CD4-positive, alpha-beta T cell treated with Interleukin-17A for 1 hour (primary cell): ENCODE data around the gene CACNG1.

Source experiments
- DNase-seq: peaks from one replicate; pipeline ENCODE4 v3.0.0-alpha.2; 2020

CACNG1 gene

GRCh38 chr17:67052720-67053437 lies 8.5 kb downstream of the CACNG1 start:
- no peak for DNase-seq

DNA sequence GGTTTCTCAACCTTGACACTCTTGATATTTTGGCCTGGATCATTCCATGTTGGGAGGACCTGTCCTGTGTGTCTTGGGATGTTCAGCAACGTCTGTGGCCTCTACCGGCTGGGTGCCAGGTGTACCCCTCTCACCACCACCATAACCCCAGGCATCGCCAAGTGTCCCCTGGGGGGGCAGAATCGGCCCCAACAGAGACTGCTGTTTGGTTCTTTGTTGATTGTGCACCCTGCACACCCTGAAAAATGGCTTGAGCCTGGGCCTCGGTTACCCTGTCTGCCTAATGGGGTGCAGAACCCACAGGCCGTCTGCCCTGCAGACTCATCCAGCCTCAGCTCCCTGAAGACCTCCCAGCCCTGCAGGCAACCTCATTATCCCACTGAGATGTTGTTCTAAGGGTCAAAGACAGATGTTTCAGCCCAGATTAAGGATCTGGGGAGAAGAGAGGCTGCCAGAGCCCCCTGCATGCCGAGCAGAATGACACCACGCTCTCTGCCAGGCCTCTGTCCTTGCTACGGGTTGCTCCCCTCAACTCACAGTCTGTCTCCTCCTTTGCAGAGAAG lies 9.2 kb downstream of the CACNG1 start:
- DNase-seq = no peak

DNA sequence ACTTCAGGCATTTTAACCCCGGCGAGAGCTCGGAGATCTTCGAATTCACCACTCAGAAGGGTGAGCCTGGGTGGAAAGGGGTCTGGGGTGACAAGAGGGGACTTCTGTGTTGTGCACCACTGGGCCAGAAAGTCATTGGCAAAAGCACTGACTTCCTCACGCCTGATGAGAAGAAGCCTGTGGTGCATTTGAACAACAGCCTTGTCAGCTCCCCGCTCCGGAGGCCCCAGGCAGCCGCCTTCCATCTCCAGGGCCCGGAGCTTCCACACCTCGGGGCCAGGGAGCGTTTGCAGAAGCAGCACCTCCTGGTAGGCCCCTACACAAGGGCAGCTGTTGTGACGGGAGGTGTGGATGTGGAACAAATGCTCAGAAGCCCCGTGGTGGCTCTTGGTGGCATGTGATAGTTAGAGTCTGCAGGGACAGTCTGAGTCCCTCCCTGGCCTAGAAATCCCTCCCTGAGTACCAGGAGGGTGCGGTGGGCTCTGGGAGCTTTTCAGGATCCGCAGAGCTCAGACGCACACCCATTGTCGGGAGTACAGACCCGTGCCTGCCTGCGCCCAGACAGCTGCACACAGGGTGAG lies 9.7 kb downstream of the CACNG1 start:
- no peak for DNase-seq

GRCh38 chr17:67054608-67055007 lies 10.3 kb downstream of the CACNG1 start:
- no peak for DNase-seq

GRCh38 chr17:67055041-67055443 lies 10.7 kb downstream of the CACNG1 start:
- DNase-seq = no peak

DNA sequence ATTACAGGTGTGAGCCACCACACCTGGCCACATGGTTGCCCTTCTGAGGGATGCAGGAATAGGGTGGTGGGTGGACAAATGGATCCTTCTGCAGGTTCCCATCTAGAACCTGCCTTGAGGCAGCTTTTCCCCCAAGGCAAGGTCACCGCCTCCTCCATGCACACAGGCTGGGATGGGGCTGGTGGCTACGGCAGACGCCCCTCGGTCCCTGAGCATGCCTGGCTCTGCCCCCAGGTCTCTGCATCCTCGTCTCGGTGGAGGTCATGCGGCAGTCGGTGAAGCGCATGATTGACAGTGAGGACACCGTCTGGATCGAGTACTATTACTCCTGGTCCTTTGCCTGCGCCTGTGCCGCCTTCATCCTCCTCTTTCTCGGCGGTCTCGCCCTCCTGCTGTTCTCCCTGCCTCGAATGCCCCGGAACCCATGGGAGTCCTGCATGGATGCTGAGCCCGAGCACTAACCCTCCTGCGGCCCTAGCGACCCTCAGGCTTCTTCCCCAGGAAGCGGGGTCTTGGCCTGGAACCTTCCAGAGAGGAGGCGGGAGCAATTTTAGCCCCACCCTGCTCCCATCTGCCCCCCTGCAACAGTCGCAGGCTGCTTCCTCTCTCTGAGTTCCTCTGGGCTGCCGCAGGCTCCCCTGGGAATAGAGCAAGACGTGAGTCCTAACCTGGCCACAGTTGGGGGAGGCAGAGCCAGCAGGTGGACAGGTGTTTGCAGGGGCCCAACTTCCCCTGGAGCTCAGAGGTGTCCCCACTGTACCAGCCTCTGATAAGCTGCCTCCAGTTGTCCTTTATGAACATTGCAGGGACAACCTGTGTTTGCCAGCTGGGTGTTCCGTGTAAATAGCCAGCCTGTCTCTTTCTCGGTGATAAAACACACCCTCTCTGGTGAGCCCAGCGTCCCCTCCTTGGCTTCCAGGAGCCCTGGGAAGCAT lies 11.7 kb downstream of the CACNG1 start:
- no peak for DNase-seq

DNA sequence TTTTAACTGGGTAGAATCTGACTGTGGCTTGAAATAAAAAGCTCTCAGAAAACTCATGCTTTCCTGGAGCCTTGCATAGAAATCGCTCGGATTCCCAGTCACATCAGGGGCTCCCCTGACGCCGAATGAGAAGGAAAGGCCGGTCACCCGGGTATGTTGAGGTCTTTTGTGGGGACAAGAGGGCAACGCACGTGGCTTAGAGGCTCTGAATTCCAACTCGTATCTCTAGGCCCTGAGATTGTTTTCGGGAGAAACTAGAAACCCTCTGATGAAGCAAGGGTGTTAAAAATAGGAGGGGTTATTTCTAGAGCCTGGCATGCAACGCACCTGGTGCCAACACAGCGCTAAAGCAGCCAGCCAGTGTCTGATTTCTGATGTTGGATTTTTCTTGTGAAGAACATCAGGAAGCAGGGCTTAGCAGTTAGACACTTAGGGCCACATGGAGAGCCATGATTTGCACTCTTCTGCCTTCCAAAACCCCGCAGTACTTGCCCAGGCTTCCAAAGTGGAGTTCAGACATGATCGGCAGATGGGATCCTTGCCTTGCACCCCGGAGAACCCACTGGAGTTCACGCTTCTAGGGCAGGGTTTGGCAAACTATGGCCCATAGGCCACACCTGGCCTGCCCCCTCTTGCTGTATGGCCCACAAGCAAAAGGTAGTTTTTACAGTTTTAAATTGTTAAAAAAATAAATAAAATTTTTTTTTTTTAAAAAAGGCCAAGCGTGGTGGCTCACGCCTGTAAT lies 12.6 kb downstream of the CACNG1 start:
- no peak for DNase-seq

DNA sequence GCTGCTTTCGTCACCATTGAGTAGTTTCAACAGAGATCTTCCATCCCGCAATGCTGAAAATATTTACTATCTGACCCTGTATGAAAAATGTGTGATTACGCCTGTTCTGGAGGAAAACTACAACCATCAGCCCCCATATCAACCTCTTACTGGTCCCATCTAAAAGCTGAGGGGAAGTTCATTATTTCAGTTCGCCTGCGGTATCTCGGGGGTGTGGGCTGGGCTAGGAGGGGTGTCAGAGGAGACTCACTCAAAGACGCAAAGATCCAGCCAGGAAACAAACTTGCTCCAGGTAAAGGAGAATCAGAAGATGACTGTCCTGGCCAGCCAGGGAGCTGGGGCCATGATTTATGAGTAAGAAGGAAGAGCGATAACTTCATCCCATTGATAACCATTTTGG lies 13.7 kb downstream of the CACNG1 start:
- no peak for DNase-seq

DNA sequence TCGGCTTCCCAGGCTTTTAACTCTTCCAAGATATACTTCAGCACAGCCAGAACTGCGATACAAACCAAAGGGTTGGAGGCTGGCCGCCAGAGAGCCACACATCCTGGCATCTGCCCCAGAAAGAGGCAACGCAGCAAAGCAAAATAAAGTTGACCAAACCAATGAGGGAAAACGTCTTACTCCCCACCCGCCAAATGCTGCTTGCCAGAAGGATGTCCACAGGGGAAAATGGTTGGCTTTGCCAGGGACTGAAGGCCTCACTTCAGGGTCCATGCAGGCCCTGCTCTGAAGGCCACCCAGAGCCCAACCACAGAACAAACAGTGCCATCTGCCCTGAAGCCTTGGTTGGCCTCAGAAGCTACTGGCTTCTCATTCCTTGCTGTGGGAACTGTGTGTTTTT lies 15.0 kb downstream of the CACNG1 start:
- no peak for DNase-seq

- no peak for DNase-seq
Observed at GRCh38 chr17:67063141-67063540, 18.8 kb downstream of the CACNG1 start.

DNA sequence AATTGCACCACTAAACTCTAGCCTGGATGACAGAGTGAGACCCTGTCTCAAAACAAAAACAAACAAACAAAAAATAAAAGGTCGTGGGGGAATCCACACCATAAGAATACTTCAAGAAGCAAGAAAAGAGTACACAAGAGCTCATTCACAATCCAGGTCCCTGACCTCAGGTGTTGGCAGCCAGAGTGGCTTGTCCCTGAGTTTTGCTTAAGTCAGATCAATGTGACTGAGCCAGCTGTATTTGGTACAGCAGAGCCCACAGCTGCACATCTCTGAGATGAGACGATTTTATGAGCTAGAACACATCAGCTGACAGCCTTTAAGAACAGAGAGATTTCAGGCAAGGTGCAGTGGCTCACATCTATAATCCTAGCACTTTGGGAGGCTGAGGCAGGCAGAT lies 22.4 kb downstream of the CACNG1 start:
- no peak for DNase-seq

DNA sequence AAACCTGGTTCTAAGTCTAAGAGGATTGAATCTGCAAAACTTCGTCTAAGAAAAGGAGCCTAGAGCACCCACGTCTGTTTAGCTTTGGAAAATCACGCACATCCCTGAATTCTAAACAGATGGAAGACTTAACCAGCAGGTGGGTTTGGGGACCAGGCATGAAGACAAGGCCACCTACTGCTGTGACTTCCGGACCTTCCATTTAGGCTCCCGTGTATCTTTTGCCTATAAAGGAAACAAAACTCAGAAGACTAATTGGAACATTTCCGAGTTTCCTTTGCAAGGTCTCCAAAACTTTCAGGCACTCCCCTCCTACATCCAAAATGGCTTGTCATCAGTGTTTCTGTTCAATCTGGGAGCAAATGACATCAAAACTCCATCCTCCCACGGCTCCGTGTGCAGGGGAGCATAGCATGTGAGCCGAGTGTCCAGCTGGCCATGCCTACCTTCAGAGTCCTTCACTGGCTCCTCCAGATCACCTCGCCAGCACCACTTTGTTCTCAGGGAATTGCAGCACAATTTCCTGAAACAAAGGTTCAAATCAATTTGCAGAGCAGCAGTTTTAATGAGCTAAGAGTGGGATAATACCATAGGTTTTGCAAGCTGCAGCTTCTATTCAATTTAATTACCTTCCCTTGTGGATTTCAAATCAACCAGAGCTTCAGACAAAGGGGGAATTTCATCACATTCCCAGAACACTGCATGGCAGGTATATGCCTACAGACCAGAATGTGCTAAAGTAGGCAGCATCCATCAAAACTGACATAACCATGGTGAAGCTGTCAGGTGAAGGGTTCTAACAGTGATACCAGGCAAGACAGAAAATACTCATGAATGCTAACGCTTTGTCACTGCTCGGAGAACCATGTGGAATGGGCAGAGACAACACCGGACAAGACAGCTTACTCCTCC lies 23.5 kb downstream of the CACNG1 start:
- no peak for DNase-seq

GRCh38 chr17:67068999-67069398 lies 24.6 kb downstream of the CACNG1 start:
- no peak for DNase-seq

GRCh38 chr17:67069603-67070136 lies 25.3 kb downstream of the CACNG1 start:
- DNase-seq = no peak

DNA sequence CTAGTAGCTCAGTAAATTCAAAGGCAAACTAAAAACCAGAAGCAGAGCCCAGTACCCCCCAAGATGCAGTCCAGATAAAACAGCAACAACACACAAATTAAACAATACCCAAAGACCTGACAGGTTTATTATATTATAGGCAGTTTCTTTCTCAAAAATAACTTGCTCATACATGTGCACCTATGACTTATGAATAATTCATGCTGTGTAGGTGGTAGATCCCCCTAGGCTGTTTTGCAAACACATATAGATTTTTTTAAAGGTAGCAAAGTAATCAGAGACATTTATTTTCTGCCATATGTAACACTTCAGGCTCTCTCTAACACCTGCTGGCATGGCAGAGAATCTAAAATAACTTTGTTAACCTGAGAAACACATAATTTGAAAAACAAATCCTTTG lies 27.2 kb downstream of the CACNG1 start:
- no peak for DNase-seq

GRCh38 chr17:67072885-67073284 lies 28.5 kb downstream of the CACNG1 start:
- no peak for DNase-seq

GRCh38 chr17:67074781-67075180 lies 30.4 kb downstream of the CACNG1 start:
- no peak for DNase-seq

DNA sequence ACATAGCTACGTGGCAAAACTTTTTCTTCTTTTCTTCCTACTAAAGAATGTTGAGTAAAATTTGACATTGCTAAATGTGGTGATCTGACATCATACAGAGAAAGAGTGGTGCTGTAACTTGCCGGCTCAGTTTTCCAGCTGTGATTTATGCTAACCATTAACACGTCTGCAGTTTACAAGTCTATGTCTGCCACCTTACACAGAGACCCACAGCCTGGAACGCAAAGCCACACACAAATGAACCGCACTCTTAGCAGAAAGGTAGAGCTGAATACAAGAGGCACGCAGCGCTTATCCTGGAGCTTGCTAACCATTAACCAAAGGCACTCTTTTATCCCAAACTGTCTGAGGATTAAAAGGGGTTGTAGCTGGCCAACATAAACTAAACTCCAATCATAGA lies 31.9 kb downstream of the CACNG1 start:
- DNase-seq = no peak

- DNase-seq = no peak
Observed at GRCh38 chr17:67078292-67078691, 33.9 kb downstream of the CACNG1 start.

DNA sequence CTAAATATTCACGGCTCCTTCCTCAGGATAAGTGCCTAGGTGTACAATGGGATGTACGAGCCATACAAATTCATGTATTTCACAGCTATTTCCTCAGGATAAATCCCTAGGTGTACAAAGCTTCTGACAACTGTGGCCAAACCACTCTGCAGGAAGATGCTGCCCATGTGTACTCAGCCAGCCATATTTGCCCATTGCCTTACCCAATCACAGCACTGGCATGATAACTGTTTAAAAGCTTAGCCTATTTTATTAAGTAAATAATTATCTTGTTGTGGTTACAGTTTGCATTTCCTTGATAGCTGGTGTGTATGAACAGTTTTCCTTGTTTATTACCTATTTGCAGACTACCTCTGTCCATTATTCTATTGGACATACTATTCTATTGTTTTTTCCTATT lies 35.1 kb downstream of the CACNG1 start:
- DNase-seq = no peak

- DNase-seq = no peak
Observed at GRCh38 chr17:67080804-67081203, 36.5 kb downstream of the CACNG1 start.
